WTC11 (cell line): Measurements from ENCODE around the gene NFATC1. TPM values are rescaled to one million over a fixed set of nuclear protein-coding genes. Genes with fewer than 3 reads are reported as not detected.

ENCODE experiments used
- ATAC-seq: fragments of 200-7000 bp; cut with Tn5 transposase; 2 replicates; pipeline ENCODE4 v1.10.0; 2021; ENCODE audit warnings: mild to moderate bottlenecking, moderate library complexity
- CTCF ChIA-PET: fragments of 300-600 bp; sonication (Branson Sonifier 250); formaldehyde crosslinking; loops from one replicate; lab custom pipeline; 2021; ENCODE audit warnings: antibody characterized with exemption; lab: Charles Lee
- POLR2A ChIA-PET: fragments of 350-600 bp; sonication (Branson Sonifier 250); formaldehyde crosslinking; loops from one replicate; lab custom pipeline; 2021; ENCODE audit warnings: antibody characterized with exemption; lab: Charles Lee
- DNase-seq: peaks from one replicate; pipeline ENCODE4 v3.0.0; 2021; ENCODE audit warnings: low spot score
- H3K27ac Mint-ChIP-seq: 2 replicates; pipeline ENCODE4 v1.8.0; 2021; ENCODE audit warnings: mixed read lengths
- H3K27me3 Mint-ChIP-seq: 2 replicates; pipeline ENCODE4 v1.8.0; 2021; ENCODE audit warnings: low read depth, mild to moderate bottlenecking, moderate library complexity, mixed read lengths
- H3K36me3 Mint-ChIP-seq: 2 replicates; pipeline ENCODE4 v1.8.0; 2021; ENCODE audit warnings: mixed read lengths
- H3K4me1 Mint-ChIP-seq: 2 replicates; pipeline ENCODE4 v1.8.0; 2022; ENCODE audit warnings: mixed read lengths
- H3K4me3 Mint-ChIP-seq: 2 replicates; pipeline ENCODE4 v1.8.0; 2021; ENCODE audit warnings: mild to moderate bottlenecking, moderate library complexity, mixed read lengths
- H3K9me3 Mint-ChIP-seq: 2 replicates; pipeline ENCODE4 v1.8.0; 2021; ENCODE audit warnings: mixed read lengths
- ARID4B ChIP-seq: sonication (generic); formaldehyde crosslinking; IDR thresholded peaks from 2 replicates; pipeline ENCODE4 v1.8.0; 2023; ENCODE audit warnings: missing genetic modification reagents, mild to moderate bottlenecking, borderline replicate concordance
- ATF1 ChIP-seq: sonication (generic); formaldehyde crosslinking; IDR thresholded peaks from 2 replicates; pipeline ENCODE4 v1.8.1; 2023; ENCODE audit warnings: mild to moderate bottlenecking, moderate library complexity, missing genetic modification reagents
- CREM ChIP-seq: sonication (generic); formaldehyde crosslinking; IDR thresholded peaks from 2 replicates; pipeline ENCODE4 v1.8.1; 2022; ENCODE audit warnings: mild to moderate bottlenecking, missing genetic modification reagents, moderate library complexity
- E2F4 ChIP-seq: sonication (generic); formaldehyde crosslinking; IDR thresholded peaks from 2 replicates; pipeline ENCODE4 v1.8.1; 2022; ENCODE audit warnings: low read depth, mild to moderate bottlenecking, moderate library complexity, missing genetic modification reagents, borderline replicate concordance
- IRF2 ChIP-seq: sonication (generic); formaldehyde crosslinking; IDR thresholded peaks from 2 replicates; pipeline ENCODE4 v1.8.0; 2022; ENCODE audit warnings: low read depth, missing genetic modification reagents, borderline replicate concordance
- JAZF1 ChIP-seq: fragments of 250-450 bp; sonication (Bioruptor Pico); IDR thresholded peaks from 2 replicates; pipeline ENCODE4 v1.9.0; 2021; ENCODE audit warnings: moderate library complexity, mild to moderate bottlenecking, inconsistent platforms
- MAX ChIP-seq: sonication (generic); formaldehyde crosslinking; IDR thresholded peaks from 2 replicates; pipeline ENCODE4 v1.8.0; 2022; ENCODE audit warnings: mild to moderate bottlenecking, missing genetic modification reagents
- MYBL2 ChIP-seq: sonication (generic); formaldehyde crosslinking; IDR thresholded peaks from 2 replicates; pipeline ENCODE4 v1.8.1; 2023; ENCODE audit warnings: mild to moderate bottlenecking, moderate library complexity, missing genetic modification reagents
- NR3C1 ChIP-seq: sonication (generic); formaldehyde crosslinking; conservative IDR thresholded peaks from 2 replicates; pipeline ENCODE4 v1.8.1; 2023; ENCODE audit warnings: low read depth, mild to moderate bottlenecking, missing genetic modification reagents
- PRRX2 ChIP-seq: fragments of 250-450 bp; sonication (Bioruptor Pico); IDR thresholded peaks from 2 replicates; pipeline ENCODE4 v1.8.0; 2021; ENCODE audit warnings: mild to moderate bottlenecking
- SP1 ChIP-seq: sonication (generic); formaldehyde crosslinking; conservative IDR thresholded peaks from 2 replicates; pipeline ENCODE4 v1.8.1; 2022; ENCODE audit warnings: missing genetic modification reagents
- ZNF121 ChIP-seq: sonication (generic); formaldehyde crosslinking; IDR thresholded peaks from 2 replicates; pipeline ENCODE4 v1.8.0; 2023; ENCODE audit warnings: missing genetic modification reagents
- ZNF138 ChIP-seq: sonication (generic); formaldehyde crosslinking; conservative IDR thresholded peaks from 2 replicates; pipeline ENCODE4 v1.8.1; 2022; ENCODE audit warnings: mild to moderate bottlenecking, moderate library complexity, missing genetic modification reagents
- ZNF232 ChIP-seq: sonication (generic); formaldehyde crosslinking; IDR thresholded peaks from 2 replicates; pipeline ENCODE4 v1.8.0; 2022; ENCODE audit warnings: mild to moderate bottlenecking, missing genetic modification reagents
- ZNF263 ChIP-seq: sonication (generic); formaldehyde crosslinking; IDR thresholded peaks from 2 replicates; pipeline ENCODE4 v1.8.1; 2022; ENCODE audit warnings: low read depth, mild to moderate bottlenecking, moderate library complexity, missing genetic modification reagents
- ZNF423 ChIP-seq: fragments of 250-450 bp; sonication (Bioruptor Pico); IDR thresholded peaks from 2 replicates; pipeline ENCODE4 v2.1.2; 2022; ENCODE audit warnings: mild to moderate bottlenecking, moderate library complexity
- ZNF425 ChIP-seq: fragments of 250-450 bp; sonication (Bioruptor Pico); conservative IDR thresholded peaks from 2 replicates; pipeline ENCODE4 v1.9.0; 2021; ENCODE audit warnings: mild to moderate bottlenecking
- ZNF512 ChIP-seq: sonication (generic); formaldehyde crosslinking; IDR thresholded peaks from 2 replicates; pipeline ENCODE4 v1.8.1; 2022; ENCODE audit warnings: missing genetic modification reagents, borderline replicate concordance
- total RNA-seq: library from RNA; stranded (reverse); gene quantifications from 3 replicates; pipeline ENCODE4 v1.2.3, GENCODE V29; 2021

Gene NFATC1
- total RNA-seq, 1 experiment from 2014 or later, result 20.2 TPM

GRCh38 chr18:79468119-79468789, 72.5 kb downstream of the NFATC1 start:
- ATAC-seq (no peak), DNase-seq (no peak)
- H3K27ac Mint-ChIP-seq, result no peak overlapping the region
- no peaks in the 10 kb centered on the region for H3K27me3 Mint-ChIP-seq
- ChIA-PET CTCF (no interaction called here), POLR2A (interaction anchor here (0.7 kb wide), 1 partner anchor 250 kb away, joined by 3 read pairs; no protein-coding TSS in a partner anchor)
- peaks cover 11% of the 10 kb centered on the region for H3K4me1 Mint-ChIP-seq
- no peak for TF ChIP-seq ZNF232 (CRISPR knock-in tag)
- TF ChIP-seq MYBL2 (CRISPR knock-in tag), result no peak
- TF ChIP-seq IRF2, result no peak
- no peak for TF ChIP-seq ZNF425
- TF ChIP-seq ZNF138 (CRISPR knock-in tag), result no peak
- no peak for TF ChIP-seq MAX
- TF ChIP-seq ZNF423, result no peak
- no peak for TF ChIP-seq CREM
- no peak for TF ChIP-seq SP1 (CRISPR knock-in tag)
- TF ChIP-seq NR3C1, result no peak
- TF ChIP-seq ZNF263, result no peak
- TF ChIP-seq ZNF512 (CRISPR knock-in tag), result no peak
- TF ChIP-seq ARID4B, result no peak
- TF ChIP-seq PRRX2 (CRISPR knock-in tag), result no peak
- no peak for TF ChIP-seq ZNF121 (CRISPR knock-in tag)
- TF ChIP-seq ATF1, result no peak
- no peak for TF ChIP-seq E2F4 (CRISPR knock-in tag)
- no peak for TF ChIP-seq JAZF1 (CRISPR knock-in tag)
- H3K4me3 Mint-ChIP-seq, result no peak overlapping the region
- H3K36me3 Mint-ChIP-seq, result peaks cover 2% of the 10 kb centered on the region; the same call in 1 of the 2 replicates
- H3K9me3 Mint-ChIP-seq, result no peaks in the 10 kb centered on the region
